Stimulated activated CD4-positive, alpha-beta T cell treated with anti-CD3 and anti-CD28 coated beads, Interleukin-1b, Interleukin-23, amount 100 ng/mL, for 4 hours (primary cell): ENCODE data around the gene PGAP1.

Source experiments
- DNase-seq, 2 donors: peaks; one replicate each; pipeline ENCODE4 v3.0.0-alpha.2; 2020; ENCODE audit warnings: low read depth in 2 of 2

PGAP1 gene

DNA sequence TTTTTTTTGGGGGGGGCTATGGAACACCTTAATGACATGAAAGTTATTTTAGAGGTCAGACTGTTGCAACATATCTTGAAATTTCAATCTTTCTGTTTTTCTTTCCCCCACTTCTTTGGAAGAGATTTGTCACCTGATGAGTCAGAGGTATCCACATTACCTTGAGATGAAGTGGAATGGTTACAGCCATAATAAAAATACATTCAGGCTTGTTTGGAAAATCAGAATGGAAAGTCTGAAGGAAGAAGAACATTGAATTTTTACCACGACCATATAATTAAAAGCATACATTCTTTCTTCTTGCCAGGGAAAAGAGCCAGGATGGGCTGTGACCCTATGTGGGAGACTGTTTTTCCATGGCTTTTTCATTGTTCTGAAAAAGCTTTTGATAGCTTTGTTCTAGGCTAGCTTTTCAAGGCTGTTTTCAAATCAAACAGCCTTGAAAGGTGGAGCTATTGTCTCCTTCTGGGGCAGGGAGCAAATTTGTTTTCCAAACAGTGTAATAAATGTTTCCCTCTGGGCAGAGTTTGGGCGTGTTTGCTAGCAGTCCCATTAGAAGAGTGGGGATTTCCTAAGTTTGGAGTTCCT, 124.7 kb downstream of the PGAP1 start:
- DNase-seq = no peak

DNA sequence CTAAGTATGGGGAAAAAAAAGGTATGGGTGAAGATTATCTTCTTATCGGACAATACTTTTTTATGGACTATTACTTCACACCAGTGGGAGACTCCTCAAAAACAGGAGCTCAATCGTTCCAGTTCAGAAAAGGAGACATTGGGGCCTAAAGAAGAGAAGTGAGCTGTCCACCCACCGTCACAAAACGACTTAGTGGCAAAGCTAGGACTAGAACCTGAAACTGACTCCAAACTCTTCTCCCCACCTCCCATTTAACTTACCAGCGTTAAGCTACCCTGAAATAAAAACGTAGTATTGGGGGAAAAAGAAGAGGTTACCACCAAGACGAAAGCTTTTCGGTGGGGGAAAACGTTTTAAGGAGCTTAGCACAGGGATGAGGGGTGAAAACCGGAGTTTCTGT, 127.5 kb downstream of the PGAP1 start:
- DNase-seq = no peak

DNA sequence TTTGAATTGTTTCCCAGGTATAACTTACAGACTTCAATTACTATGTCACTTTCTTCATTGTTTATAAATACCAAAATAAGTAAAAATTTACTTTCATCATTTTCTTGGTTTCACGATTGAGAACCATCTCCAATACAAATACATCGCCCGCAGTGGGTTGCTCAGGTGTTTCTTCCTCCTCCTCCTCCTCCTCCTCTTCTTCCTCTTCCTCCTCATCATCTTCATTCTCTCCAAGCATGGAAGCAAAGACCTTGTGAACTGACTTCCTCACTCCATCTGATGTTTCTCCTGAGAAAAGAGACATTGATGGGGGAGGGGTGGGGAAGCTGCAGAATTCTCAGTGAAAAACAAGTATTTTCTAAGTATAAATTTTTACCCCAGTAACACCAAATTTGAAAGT, 133.6 kb downstream of the PGAP1 start:
- no peak for DNase-seq

DNA sequence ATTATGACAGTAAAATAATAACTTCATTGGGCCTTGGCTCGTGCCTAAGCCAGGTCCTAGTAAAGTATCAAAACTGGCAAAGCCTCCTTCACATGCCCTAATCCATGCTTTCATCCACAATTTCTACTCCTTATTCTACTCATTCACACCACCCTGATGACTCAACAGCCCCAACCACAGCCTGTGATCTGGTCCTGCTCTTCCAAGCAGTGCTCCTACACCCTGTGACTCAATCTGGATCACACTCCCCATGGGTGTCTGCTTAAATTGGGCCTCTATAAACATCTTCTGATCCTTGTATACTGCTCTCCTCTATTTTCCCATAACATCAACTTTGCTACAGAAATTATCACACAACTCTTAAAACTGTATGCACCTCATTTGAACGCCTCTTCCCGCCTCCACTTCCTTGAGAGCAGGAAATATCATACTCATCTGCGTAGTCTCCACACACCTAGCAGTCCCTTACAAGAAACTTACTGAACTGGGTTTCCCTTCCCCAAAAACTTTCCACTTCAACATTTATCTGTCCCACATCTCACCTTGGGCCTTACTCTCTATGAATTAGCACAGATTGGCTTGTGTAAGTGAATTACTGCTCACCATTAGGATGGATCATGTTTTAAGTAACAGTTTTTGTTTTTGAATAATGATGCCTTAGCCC, 142.9 kb downstream of the PGAP1 start:
- DNase-seq = no peak
